K562 (cell line): ENCODE data around the gene SEZ6L.

Experiments used
- ELF2 ChIP-seq: fragments of 250-450 bp; sonication (Bioruptor Pico); IDR thresholded peaks from 2 replicates; pipeline ENCODE4 v1.5.0; 2021; ENCODE audit warnings: mild to moderate bottlenecking
- KLF6 ChIP-seq: fragments of 250-450 bp; sonication (Bioruptor Pico); IDR thresholded peaks from 2 replicates; pipeline ENCODE4 v1.4.0; 2020; ENCODE audit warnings: mild to moderate bottlenecking, moderate library complexity, borderline replicate concordance
- L3MBTL2 ChIP-seq: fragments of 450-650 bp; IDR thresholded peaks from 2 replicates; pipeline ENCODE4 v1.6.1; 2016; ENCODE audit warnings: mild to moderate bottlenecking, moderate library complexity
- POLR2AphosphoS2 ChIP-seq: IDR thresholded peaks from 2 replicates; pipeline ENCODE4 v1.6.1; 2012; ENCODE audit warnings: low read length, improper control_type of control experiment
- ZNF175 ChIP-seq: fragments of 200-800 bp; sonication (Bioruptor generic); IDR thresholded peaks from 2 replicates; pipeline ENCODE4 v1.6.1; 2016; ENCODE audit warnings: low read depth, mild to moderate bottlenecking, missing genetic modification characterization, missing compliant biosample characterization

- TF ChIP-seq ZNF175 (CRISPR knock-in tag) (no peak), POLR2AphosphoS2 (no peak), KLF6 (CRISPR knock-in tag) (no peak), L3MBTL2 (no peak), ELF2 (CRISPR knock-in tag) (no peak)
Observed at GRCh38 chr22:26327306-26327705, 158.0 kb downstream of the SEZ6L start.
